ENCODE measurements around the gene DPYD.

The DPYD gene

DNA sequence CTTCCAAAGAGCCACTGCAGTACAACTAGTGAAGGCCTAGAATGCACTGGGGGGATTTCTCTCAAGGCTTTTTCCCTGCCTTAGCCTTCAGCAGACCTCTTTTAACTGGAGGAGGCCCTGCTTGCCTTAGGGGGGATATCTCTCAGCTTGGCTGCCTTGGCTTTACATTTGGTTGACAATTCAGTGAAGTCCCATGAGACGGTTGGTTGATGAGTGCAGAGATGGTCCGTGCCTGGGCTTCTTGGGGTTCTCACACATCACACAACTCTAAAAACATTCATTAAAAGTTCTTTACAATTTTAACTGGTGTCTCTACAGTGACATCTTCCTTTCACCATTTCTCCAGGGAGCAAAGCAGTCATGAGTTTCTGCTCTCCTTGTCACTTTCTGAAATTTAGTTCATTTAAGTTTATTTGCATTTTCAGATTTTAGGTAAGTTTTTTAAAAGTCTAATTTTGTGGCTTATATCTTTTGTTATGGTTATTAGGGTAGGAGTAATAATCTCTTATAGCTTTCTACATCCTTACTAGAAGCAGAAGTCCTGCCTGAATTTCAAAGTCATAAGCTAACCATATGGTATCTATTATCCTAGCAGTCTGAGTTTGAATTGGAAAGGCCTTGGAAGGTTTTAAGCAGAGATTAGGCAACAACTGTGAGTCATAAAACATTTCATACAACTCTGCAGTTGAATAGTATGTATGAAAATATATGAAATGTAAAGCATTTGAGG, 487.6 kb downstream of the DPYD start:
- no peak overlapping the region for H3K4me3 ChIP-seq (ENCODE audit: low read depth, low read length)
- TF ChIP-seq, protein P1, sequence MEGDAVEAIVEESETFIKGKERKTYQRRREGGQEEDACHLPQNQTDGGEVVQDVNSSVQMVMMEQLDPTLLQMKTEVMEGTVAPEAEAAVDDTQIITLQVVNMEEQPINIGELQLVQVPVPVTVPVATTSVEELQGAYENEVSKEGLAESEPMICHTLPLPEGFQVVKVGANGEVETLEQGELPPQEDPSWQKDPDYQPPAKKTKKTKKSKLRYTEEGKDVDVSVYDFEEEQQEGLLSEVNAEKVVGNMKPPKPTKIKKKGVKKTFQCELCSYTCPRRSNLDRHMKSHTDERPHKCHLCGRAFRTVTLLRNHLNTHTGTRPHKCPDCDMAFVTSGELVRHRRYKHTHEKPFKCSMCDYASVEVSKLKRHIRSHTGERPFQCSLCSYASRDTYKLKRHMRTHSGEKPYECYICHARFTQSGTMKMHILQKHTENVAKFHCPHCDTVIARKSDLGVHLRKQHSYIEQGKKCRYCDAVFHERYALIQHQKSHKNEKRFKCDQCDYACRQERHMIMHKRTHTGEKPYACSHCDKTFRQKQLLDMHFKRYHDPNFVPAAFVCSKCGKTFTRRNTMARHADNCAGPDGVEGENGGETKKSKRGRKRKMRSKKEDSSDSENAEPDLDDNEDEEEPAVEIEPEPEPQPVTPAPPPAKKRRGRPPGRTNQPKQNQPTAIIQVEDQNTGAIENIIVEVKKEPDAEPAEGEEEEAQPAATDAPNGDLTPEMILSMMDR (IDR thresholded peaks at IDR 0.05; ENCODE audit: control insufficient read depth, extremely low read depth, insufficient read depth) = no peak
- no peak for DNase-seq (ENCODE audit: low read depth)

DNA sequence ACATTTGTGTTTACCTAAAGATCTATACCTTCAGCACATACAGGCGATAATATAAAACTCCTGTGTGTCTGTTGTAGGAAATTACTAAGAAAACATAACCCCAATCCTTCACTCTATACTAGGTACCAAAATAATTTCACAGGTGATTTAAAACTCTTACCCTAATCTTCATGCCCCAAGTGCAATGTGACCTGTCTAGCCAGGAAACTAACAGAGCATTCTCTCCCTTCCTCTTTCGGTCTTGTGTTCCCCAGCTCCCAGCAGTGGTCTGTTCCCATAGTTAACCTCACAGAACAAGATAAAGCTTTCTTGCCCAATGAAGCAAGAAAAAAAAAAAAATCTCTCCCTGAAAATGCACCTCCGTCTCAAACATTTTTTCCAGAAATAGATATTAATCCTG, 493.5 kb downstream of the DPYD start:
- no peak for DNase-seq (ENCODE audit: low read depth)
- TF ChIP-seq, protein P1 (IDR thresholded peaks at IDR 0.05; ENCODE audit: control insufficient read depth, extremely low read depth, insufficient read depth) = no peak
- no peak overlapping the region for H3K4me3 ChIP-seq (ENCODE audit: low read depth, low read length)

DNA sequence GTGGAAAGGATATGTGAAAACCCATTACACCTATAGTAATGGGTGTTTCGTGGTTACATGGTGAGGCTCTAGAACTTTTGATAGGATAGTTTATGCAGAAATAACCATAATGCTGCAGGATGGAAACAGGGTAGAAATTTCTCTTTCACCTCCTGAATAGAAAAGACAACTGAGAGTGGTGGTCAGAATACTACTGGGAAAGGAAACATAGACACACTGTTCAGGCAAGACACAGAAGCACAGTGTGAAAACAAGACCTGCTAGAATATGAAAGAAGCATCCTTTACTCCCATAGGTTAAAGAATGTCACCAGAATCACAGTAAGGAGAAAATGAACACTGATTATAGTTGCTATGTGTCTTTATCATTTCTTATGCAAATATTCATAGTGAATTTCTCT, 496.6 kb downstream of the DPYD start:
- TF ChIP-seq, protein P1 (IDR thresholded peaks at IDR 0.05; ENCODE audit: control insufficient read depth, extremely low read depth, insufficient read depth) = no peak
- no peak for DNase-seq (ENCODE audit: low read depth)
- no peak overlapping the region for H3K4me3 ChIP-seq (ENCODE audit: low read depth, low read length)

DNA sequence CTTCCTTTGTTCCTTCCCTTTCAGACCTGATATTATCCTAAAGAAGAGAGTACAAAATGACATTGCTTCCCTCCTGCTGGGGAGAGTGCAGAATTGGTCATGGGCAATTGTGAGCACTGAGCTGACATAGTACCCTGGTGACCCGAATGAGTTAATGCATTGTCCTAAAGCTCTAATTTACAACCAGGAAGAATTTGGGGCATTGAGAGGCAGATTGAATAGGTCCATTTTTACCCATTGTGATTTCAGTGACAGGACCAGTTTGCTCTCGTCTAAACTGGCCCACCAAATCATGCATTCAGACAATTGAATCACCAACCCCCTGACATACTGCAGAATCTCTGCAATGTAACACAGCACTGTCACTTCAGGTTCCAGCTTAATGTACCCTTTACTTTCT, 497.4 kb downstream of the DPYD start:
- H3K4me3 ChIP-seq (ENCODE audit: low read depth, low read length) = no peak overlapping the region
- no peak for DNase-seq (ENCODE audit: low read depth)
- TF ChIP-seq, protein P1 (IDR thresholded peaks at IDR 0.05; ENCODE audit: control insufficient read depth, extremely low read depth, insufficient read depth) = no peak

DNA sequence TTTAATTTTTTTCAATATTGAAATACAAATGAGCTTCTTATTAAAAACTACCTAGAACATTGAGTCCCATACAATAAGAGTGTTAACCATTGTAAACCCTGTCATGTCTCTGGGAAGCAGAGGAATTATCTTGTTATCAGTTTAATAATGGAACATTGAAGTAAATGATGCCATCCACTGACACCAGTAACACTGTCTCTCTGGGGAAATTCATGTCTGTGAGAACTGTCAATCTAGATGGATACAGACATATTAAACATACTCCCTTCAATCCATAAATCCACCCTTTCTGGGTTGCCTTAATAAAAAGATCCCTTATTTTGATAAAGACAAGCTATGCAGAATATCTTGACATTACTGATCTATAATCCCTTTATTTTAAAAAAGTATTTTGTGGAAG, 503.2 kb downstream of the DPYD start:
- no peak for DNase-seq (ENCODE audit: low read depth)
- TF ChIP-seq, protein P1 (IDR thresholded peaks at IDR 0.05; ENCODE audit: control insufficient read depth, extremely low read depth, insufficient read depth) = no peak
- no peak overlapping the region for H3K4me3 ChIP-seq (ENCODE audit: low read depth, low read length)

DNA sequence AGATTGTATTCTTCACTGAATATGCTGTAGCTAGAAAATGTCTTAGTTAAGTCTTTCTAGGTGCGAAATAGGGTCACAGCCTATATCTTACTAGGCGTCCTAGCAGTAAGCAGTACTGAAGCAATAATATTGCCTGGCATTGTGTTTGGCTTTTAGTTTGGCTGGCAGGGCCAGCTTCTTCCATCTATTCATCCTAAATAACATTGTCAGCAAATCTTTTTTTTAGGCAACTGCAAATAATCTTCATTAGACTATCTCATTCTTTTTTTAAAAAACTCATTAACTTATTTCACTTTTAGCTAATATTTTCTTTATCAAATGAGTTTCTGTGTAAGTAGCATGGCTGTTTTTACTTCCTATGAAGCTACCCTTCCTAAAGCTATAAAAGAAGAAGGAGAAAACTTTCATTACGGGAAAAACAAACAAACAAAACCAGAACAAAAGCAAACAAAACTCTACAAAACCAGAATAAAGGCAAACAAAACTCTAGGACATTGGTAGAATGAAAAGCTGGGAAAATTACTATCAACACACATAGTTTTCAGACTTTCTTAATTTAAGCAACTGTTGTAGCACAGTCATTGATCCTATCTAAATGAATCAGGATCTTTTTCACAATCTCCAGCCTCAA, 506.0 kb downstream of the DPYD start:
- H3K4me3 ChIP-seq (ENCODE audit: low read depth, low read length) = peak overlapping the region; percentile 30
- peak; percentile 72 for DNase-seq (ENCODE audit: low read depth)
- TF ChIP-seq, protein P1 (IDR thresholded peaks at IDR 0.05; ENCODE audit: control insufficient read depth, extremely low read depth, insufficient read depth) = no peak
